HG03280 (cell line): ENCODE data around the gene SH3YL1.

ENCODE experiments used
- ATAC-seq: cut with Tn5 transposase; IDR thresholded peaks from one replicate; pipeline ENCODE4 v1.9.1; 2021; ENCODE audit warnings: mild to moderate bottlenecking, moderate library complexity; ENCODE audit not compliant: unreplicated experiment

Gene SH3YL1

GRCh38 chr2:259789-260331 lies 4.0 kb downstream of the SH3YL1 start:
- ATAC-seq: no peak

- ATAC-seq: no peak
Measured at GRCh38 chr2:258933-259332, 4.9 kb downstream of the SH3YL1 start.

GRCh38 chr2:257842-258241 lies 6.0 kb downstream of the SH3YL1 start:
- no peak for ATAC-seq

- no peak for ATAC-seq
Measured at GRCh38 chr2:257429-257828, 6.4 kb downstream of the SH3YL1 start.

- ATAC-seq: no peak
Measured at GRCh38 chr2:256094-256493, 7.7 kb downstream of the SH3YL1 start.

GRCh38 chr2:255195-255594 lies 8.6 kb downstream of the SH3YL1 start:
- no peak for ATAC-seq

- ATAC-seq: no peak
Measured at GRCh38 chr2:254241-254640, 9.6 kb downstream of the SH3YL1 start.

GRCh38 chr2:253202-253638 lies 10.6 kb downstream of the SH3YL1 start:
- no peak for ATAC-seq

GRCh38 chr2:252001-252602 lies 11.7 kb downstream of the SH3YL1 start:
- no peak for ATAC-seq

- no peak for ATAC-seq
Measured at GRCh38 chr2:249538-250042, 14.2 kb downstream of the SH3YL1 start.

GRCh38 chr2:248724-249123 lies 15.1 kb downstream of the SH3YL1 start:
- no peak for ATAC-seq

- no peak for ATAC-seq
Measured at GRCh38 chr2:246489-247144, 17.2 kb downstream of the SH3YL1 start.

- ATAC-seq: no peak
Measured at GRCh38 chr2:244547-244946, 19.3 kb downstream of the SH3YL1 start.

GRCh38 chr2:238869-239268 lies 25.0 kb downstream of the SH3YL1 start:
- no peak for ATAC-seq

GRCh38 chr2:238431-238830 lies 25.4 kb downstream of the SH3YL1 start:
- no peak for ATAC-seq

- no peak for ATAC-seq
Measured at GRCh38 chr2:237878-238277, 26.0 kb downstream of the SH3YL1 start.

- no peak for ATAC-seq
Measured at GRCh38 chr2:236993-237539, 26.8 kb downstream of the SH3YL1 start.

- ATAC-seq: no peak
Measured at GRCh38 chr2:234421-234820, 29.4 kb downstream of the SH3YL1 start.

GRCh38 chr2:233030-233429 lies 30.8 kb downstream of the SH3YL1 start:
- ATAC-seq: no peak

- no peak for ATAC-seq
Measured at GRCh38 chr2:231521-232185, 32.2 kb downstream of the SH3YL1 start.

- ATAC-seq: no peak
Measured at GRCh38 chr2:228518-229278, 35.1 kb downstream of the SH3YL1 start.
